AG09309 (cell line): ENCODE measurements around the gene APLF.
A peak's percentile ranks its signal among the peaks of the same experiment; 100 is the strongest.
"Not testable (repeated sequence)": the region's sequence is repeated elsewhere in the genome, so short reads cannot be mapped to it uniquely, and the experiment has no call there.

ENCODE experiments used
- DNase-seq: peaks from one replicate; pipeline ENCODE4 v3.0.0-alpha.2; 2010; ENCODE audit warnings: low read depth
- H3K4me3 ChIP-seq: 2 replicates; pipeline ENCODE4 v1.5.1; 2011; ENCODE audit warnings: mild to moderate bottlenecking, low read depth, low read length, moderate library complexity; ENCODE audit not compliant: control insufficient read depth
- CTCF ChIP-seq: IDR thresholded peaks from 2 replicates; pipeline ENCODE4 v1.5.1; 2011; ENCODE audit warnings: mild to moderate bottlenecking, low read depth, low read length, inconsistent platforms; ENCODE audit not compliant: insufficient read depth, control insufficient read depth; ENCODE audit errors: missing control alignments

Gene APLF

GRCh38 chr2:68589963-68590362 lies 122.6 kb downstream of the APLF start:
- H3K4me3 ChIP-seq, result no peak overlapping the region
- TF ChIP-seq CTCF, result no peak
- no peak for DNase-seq

GRCh38 chr2:68590702-68591101 lies 123.3 kb downstream of the APLF start:
- H3K4me3 ChIP-seq, result no peak overlapping the region
- no peak for TF ChIP-seq CTCF
- no peak for DNase-seq

- no peak overlapping the region for H3K4me3 ChIP-seq
- TF ChIP-seq CTCF, result no peak
- DNase-seq, result no peak
Measured at GRCh38 chr2:68591225-68591624, 123.8 kb downstream of the APLF start.

GRCh38 chr2:68594041-68594440 lies 126.7 kb downstream of the APLF start:
- no peak for TF ChIP-seq CTCF
- no peak overlapping the region for H3K4me3 ChIP-seq
- no peak for DNase-seq

- peak; percentile 88 for TF ChIP-seq CTCF
- DNase-seq, result peak; percentile 4
- H3K4me3 ChIP-seq, result no peak overlapping the region
Measured at GRCh38 chr2:68594674-68595492, 127.5 kb downstream of the APLF start.

- H3K4me3 ChIP-seq, DNase-seq: not testable (repeated sequence)
Measured at GRCh38 chr2:68595493-68595785, 128.1 kb downstream of the APLF start.

- H3K4me3 ChIP-seq, DNase-seq: not testable (repeated sequence)
Measured at GRCh38 chr2:68600495-68600894, 133.1 kb downstream of the APLF start.

- no peak for DNase-seq
- no peak for TF ChIP-seq CTCF
- no peak overlapping the region for H3K4me3 ChIP-seq
Measured at GRCh38 chr2:68603059-68603458, 135.7 kb downstream of the APLF start.
